Skeletal muscle tissue (tissue), 4 donors: ENCODE measurements around the gene CXADR. TPM values are rescaled to one million over a fixed set of nuclear protein-coding genes. Genes with fewer than 3 reads are reported as not detected.

ENCODE experiments used
- H3K27ac ChIP-seq: one replicate; pipeline ENCODE4 v1.7.0; 2013; ENCODE audit warnings: mild to moderate bottlenecking, low read depth, low read length, inconsistent platforms
- H3K27me3 ChIP-seq, 3 donors: one replicate each; pipeline ENCODE4 v1.7.0; 2013; ENCODE audit warnings: low read length in 3 of 3; ENCODE audit not compliant: control insufficient read depth in 3 of 3, insufficient read depth in 3 of 3
- H3K36me3 ChIP-seq, 3 donors: one replicate each; pipeline ENCODE4 v1.7.0; 2013; ENCODE audit warnings: low read length in 3 of 3; ENCODE audit not compliant: control insufficient read depth in 3 of 3, insufficient read depth in 3 of 3
- H3K4me1 ChIP-seq, 3 donors: one replicate each; pipeline ENCODE4 v1.7.0; 2013; ENCODE audit warnings: low read length in 3 of 3, mild to moderate bottlenecking in 3 of 3; ENCODE audit not compliant: control insufficient read depth in 3 of 3, insufficient read depth in 3 of 3
- H3K4me3 ChIP-seq, 3 donors: one replicate each; pipeline ENCODE4 v1.7.0; 2013; ENCODE audit warnings: low read length in 3 of 3
- H3K9ac ChIP-seq, 3 donors: one replicate each; pipeline ENCODE4 v1.7.0; 2013; ENCODE audit warnings: low read length in 3 of 3, mild to moderate bottlenecking in 3 of 3, moderate library complexity in 2 of 3, low read depth in 1 of 3
- H3K9me3 ChIP-seq, 3 donors: one replicate each; pipeline ENCODE4 v1.7.0; 2013; ENCODE audit warnings: low read length in 3 of 3; ENCODE audit not compliant: control insufficient read depth in 3 of 3
- total RNA-seq: library from RNA; depleted of rRNA; stranded (reverse); fragments of >200 nt; gene quantifications from one replicate; pipeline ENCODE4 v1.2.3, GENCODE V29; 2014
- donor health status: Osteomylitis.

The CXADR gene
- total RNA-seq, 1 donor from 2014 or later, result 0.52 TPM

DNA sequence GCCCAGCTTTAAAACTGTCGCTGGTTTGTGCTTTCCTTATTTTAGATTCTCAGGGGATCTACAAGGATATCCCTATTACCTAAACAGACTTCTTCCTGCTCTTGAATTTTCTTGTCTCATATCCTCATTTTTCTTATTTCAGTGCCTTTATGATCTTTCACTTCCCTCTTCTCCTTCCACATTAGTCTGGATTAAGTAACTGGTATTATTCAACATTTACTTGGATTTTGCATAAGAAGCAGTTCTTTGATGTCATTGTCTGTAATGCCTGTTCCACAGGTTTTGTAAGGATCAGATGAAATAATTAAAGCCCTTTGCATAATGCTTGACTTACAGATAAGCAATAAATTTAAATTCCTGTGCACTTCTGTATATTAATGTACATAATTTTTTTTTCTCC is 26.5 kb downstream of the CXADR start:
- no peak overlapping the region for H3K4me3 ChIP-seq
- no peak overlapping the region for H3K9ac ChIP-seq
- H3K36me3 ChIP-seq, result no peaks in the 10 kb centered on the region
- H3K9me3 ChIP-seq, result no peaks in the 10 kb centered on the region
- H3K27ac ChIP-seq, result no peak overlapping the region
- no peaks in the 10 kb centered on the region for H3K4me1 ChIP-seq
- H3K27me3 ChIP-seq, result no peaks in the 10 kb centered on the region

DNA sequence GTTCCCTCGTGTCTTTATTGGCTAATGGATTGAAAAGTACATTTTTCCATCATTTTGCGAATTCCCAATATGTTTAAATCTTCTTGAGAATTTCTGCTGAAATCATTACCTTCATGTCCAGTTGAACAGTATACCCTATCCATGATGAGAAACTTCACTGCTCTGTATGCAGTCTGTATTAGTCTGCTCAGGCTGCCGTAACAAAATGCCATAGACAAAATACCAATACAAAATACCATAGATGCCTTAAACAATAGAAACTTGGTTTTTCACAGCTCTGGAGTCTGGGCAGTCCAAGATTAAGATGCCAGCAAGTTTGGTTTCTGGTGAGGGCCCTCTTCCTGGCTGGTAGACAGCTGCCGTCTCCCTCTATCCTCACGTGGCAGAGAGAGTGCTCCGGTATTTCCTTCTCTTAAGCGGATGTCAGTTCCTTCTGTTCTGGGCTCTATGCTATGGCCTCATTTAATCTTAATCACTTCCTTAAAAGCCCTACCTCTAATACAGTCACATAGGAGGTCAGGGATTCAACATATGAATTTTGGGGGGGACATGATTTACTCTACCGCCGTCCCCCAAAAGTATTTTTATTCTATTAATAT is 27.0 kb downstream of the CXADR start:
- Histone ChIP-seq H3K9ac (no peak overlapping the region), H3K36me3 (no peaks in the 10 kb centered on the region), H3K9me3 (no peaks in the 10 kb centered on the region), H3K27me3 (no peaks in the 10 kb centered on the region), H3K27ac (no peak overlapping the region), H3K4me1 (no peaks in the 10 kb centered on the region), H3K4me3 (no peak overlapping the region)

DNA sequence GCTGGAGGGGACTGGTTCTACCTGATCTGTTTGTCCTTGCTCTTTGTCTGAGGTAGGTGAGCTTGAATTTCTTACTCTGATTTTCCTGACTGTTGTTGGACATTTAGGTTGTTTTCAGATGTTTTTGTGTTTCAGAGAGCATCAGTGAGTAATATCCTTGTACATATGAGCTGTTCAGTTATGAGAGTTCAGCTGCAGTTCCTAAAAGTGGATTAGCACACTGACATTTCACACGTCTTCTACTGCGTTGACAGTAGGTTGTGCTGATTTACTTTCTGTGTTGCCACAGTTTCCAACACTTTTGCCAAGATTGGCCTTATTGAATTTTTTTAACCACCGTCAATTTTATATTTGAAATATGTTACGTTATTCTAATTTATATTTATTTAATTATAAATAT is 27.7 kb downstream of the CXADR start:
- Histone ChIP-seq H3K27me3 (no peaks in the 10 kb centered on the region), H3K9me3 (no peaks in the 10 kb centered on the region), H3K4me3 (no peak overlapping the region), H3K36me3 (no peaks in the 10 kb centered on the region), H3K27ac (no peak overlapping the region), H3K4me1 (no peaks in the 10 kb centered on the region), H3K9ac (no peak overlapping the region)

DNA sequence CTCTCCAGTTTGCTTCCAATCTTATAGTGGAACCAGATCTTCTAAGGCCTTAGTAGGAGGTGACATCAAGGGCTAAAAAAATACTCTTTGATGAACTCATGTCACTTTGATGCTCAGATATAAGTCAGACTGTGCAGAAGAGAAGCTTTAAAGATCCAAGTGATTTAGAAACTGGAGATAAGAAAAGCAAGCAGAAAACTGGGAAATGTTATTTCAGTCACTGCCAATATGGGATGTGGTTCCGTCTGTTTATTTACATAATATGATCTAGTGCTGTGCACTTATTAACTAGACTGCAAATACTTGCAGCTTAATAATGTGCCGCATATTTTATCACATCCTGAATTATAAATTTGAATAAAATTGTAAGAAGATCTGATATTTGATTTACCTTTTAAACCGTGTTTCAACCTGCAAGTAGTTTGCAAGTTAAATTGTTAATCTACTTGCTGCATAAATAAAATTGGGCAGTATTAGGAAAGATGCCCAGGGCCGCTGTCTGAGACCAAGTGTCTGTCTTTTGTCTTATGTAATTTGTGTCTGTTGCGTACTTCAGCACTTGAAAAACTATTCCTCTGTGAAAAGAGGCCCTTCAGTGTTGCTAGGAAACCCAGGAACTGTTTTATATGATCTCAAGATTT is 29.6 kb downstream of the CXADR start:
- Histone ChIP-seq H3K9ac (no peak overlapping the region), H3K4me3 (no peak overlapping the region), H3K27me3 (no peaks in the 10 kb centered on the region), H3K4me1 (no peaks in the 10 kb centered on the region), H3K36me3 (no peaks in the 10 kb centered on the region), H3K27ac (no peak overlapping the region), H3K9me3 (peaks cover 0 to 2% (median 0%) of the 10 kb centered on the region in 3 donors)

DNA sequence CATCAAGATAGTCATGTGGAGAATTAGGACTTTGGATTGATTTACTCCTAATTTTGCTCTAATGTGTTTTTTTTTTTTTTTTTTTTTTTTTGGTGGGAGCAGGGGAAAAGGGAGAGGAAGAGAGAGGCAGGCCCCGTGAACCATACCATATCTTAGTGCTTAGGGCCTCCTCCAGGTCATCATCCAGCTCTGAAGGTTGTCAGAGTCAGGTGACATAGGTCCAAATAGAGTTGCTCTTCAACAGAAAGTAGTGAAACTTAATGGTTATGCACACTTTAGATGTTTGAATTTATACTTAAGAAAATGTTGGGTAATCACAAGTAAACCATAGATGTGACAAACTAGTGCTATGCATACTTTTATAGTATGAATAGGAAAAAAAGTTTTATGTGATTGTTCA is 32.2 kb downstream of the CXADR start:
- no peak overlapping the region for H3K9ac ChIP-seq
- peaks cover 0 to 2% (median 0%) of the 10 kb centered on the region in 3 donors for H3K9me3 ChIP-seq
- no peaks in the 10 kb centered on the region for H3K4me1 ChIP-seq
- no peaks in the 10 kb centered on the region for H3K27me3 ChIP-seq
- no peaks in the 10 kb centered on the region for H3K36me3 ChIP-seq
- H3K4me3 ChIP-seq, result no peak overlapping the region
- no peak overlapping the region for H3K27ac ChIP-seq

- Histone ChIP-seq H3K9ac (no peak overlapping the region), H3K4me3 (no peak overlapping the region), H3K9me3 (peaks cover 0 to 2% (median 0%) of the 10 kb centered on the region in 3 donors), H3K27me3 (no peaks in the 10 kb centered on the region), H3K27ac (no peak overlapping the region), H3K36me3 (no peaks in the 10 kb centered on the region), H3K4me1 (no peaks in the 10 kb centered on the region)
Observed at GRCh38 chr21:17548262-17548661, 35.4 kb downstream of the CXADR start.

- Histone ChIP-seq H3K4me3 (no peak overlapping the region), H3K9me3 (peaks cover 0 to 2% (median 0%) of the 10 kb centered on the region in 3 donors), H3K27ac (no peak overlapping the region), H3K27me3 (no peaks in the 10 kb centered on the region), H3K9ac (no peak overlapping the region), H3K4me1 (no peaks in the 10 kb centered on the region), H3K36me3 (no peaks in the 10 kb centered on the region)
Observed at GRCh38 chr21:17550671-17551308, 37.9 kb downstream of the CXADR start.

- Histone ChIP-seq H3K9me3 (no peaks in the 10 kb centered on the region), H3K4me1 (no peaks in the 10 kb centered on the region), H3K9ac (no peak overlapping the region), H3K4me3 (no peak overlapping the region), H3K36me3 (no peaks in the 10 kb centered on the region), H3K27me3 (no peaks in the 10 kb centered on the region), H3K27ac (no peak overlapping the region)
Observed at GRCh38 chr21:17552410-17552809, 39.6 kb downstream of the CXADR start.

DNA sequence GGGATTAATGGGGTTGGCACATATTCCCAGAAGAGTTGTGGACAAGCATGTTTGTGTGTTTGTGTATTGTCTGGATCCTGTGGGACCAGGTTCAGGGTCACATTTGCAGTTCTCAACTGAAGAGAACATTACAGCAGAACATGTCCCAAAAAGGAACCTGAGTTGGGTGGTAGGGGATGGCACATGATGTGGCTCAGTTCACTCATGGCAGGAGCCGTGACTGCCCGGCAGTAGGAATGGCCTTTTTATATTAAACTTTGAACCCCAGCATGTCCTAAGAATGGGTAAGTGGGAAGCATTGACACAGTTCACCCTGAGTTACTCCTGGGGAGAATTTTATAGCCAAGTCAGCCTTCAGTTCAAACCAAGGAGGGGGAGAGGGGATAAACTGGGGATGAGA is 41.3 kb downstream of the CXADR start:
- Histone ChIP-seq H3K4me3 (no peak overlapping the region), H3K9me3 (no peaks in the 10 kb centered on the region), H3K27ac (no peak overlapping the region), H3K9ac (no peak overlapping the region), H3K4me1 (no peaks in the 10 kb centered on the region), H3K36me3 (no peaks in the 10 kb centered on the region), H3K27me3 (no peaks in the 10 kb centered on the region)

- H3K4me1 ChIP-seq, result no peaks in the 10 kb centered on the region
- H3K9ac ChIP-seq, result no peak overlapping the region
- H3K36me3 ChIP-seq, result no peaks in the 10 kb centered on the region
- no peaks in the 10 kb centered on the region for H3K27me3 ChIP-seq
- no peak overlapping the region for H3K4me3 ChIP-seq
- no peak overlapping the region for H3K27ac ChIP-seq
- no peaks in the 10 kb centered on the region for H3K9me3 ChIP-seq
Observed at GRCh38 chr21:17554679-17555465, 42.0 kb downstream of the CXADR start.
